K562 (cell line): ENCODE results near the gene AGAP1. TPM values are rescaled to one million over a fixed set of nuclear protein-coding genes. Genes with fewer than 3 reads are reported as not detected.
A peak's percentile ranks its signal among the peaks of the same experiment; 100 is the strongest.

Experiments used
- ATAC-seq: fragments of 200-7000 bp; cut with Tn5 transposase; 3 replicates; pipeline ENCODE4 v1.9.1; 2020; ENCODE audit warnings: moderate library complexity
- BruUV-seq: library from RNA; stranded (reverse); fragments of 400-500 nt; replicated peaks from 2 replicates; lab custom pipeline; 2021; lab: Mats Ljungman, UMichigan
- CTCF ChIA-PET: fragments of 300-600 bp; formaldehyde crosslinking; extraction: SDS; loops from one replicate; lab custom pipeline; 2021; ENCODE audit warnings: low intra/inter-chr PET ratio; lab: Yijun Ruan, JAX
- POLR2A ChIA-PET: fragments of 300-600, 350-650 bp; sonication (Branson Sonifier 250); formaldehyde crosslinking; extraction: SDS; loops from one replicate; lab custom pipeline; 2021; ENCODE audit warnings: antibody characterized with exemption, inconsistent platforms; lab: Yijun Ruan, JAX
- DNase-seq, 4 experiments: peaks; one replicate each; pipeline versions ENCODE4 v3.0.0 to v3.0.0-alpha.2; 2011 to 2018; ENCODE audit warnings: low spot score in 3 of 4, mixed read lengths in 3 of 4; ENCODE audit errors: extremely low read depth in 1 of 4
- FAIRE-seq: peaks from 2 replicates; lab custom pipeline; 2011; peaks lifted over from hg19 to GRCh38; lab: Jason Lieb, UNC
- H2AFZ ChIP-seq: 2 replicates; pipeline ENCODE4 v1.6.0; 2011; ENCODE audit warnings: low read depth, low read length, control low read depth, inconsistent platforms
- H3K27ac ChIP-seq: fragments of 200-600 bp; 3 replicates; pipeline ENCODE4 v1.8.0; 2011; ENCODE audit warnings: low read depth, mild to moderate bottlenecking, control low read depth, inconsistent platforms, low read length, moderate library complexity, mixed read lengths; ENCODE audit errors: extremely low read depth
- H3K27me3 ChIP-seq, 2 experiments: fragments of 300-600 bp in 1 of 2; 2 replicates in 1 of 2; 3 replicates in 1 of 2; pipeline versions ENCODE4 v1.6.0 to v1.8.0; 2011; ENCODE audit warnings: inconsistent platforms in 2 of 2, low read length in 2 of 2, mild to moderate bottlenecking in 1 of 2, mixed read lengths in 1 of 2, moderate library complexity in 1 of 2; ENCODE audit not compliant: control insufficient read depth in 2 of 2, insufficient read depth in 2 of 2
- H3K36me3 ChIP-seq: fragments of 300-600 bp; 3 replicates; pipeline ENCODE4 v1.8.0; 2011; ENCODE audit warnings: mild to moderate bottlenecking, low read length, inconsistent platforms; ENCODE audit not compliant: control insufficient read depth, insufficient read depth
- H3K4me1 ChIP-seq, 2 experiments: fragments of 200-600 bp in 1 of 2; replicated peaks in 1 of 2; 2 replicates in 1 of 2; 3 replicates in 1 of 2; pipeline versions ENCODE4 v1.5.1 to v1.8.0; 2011; ENCODE audit warnings: inconsistent platforms in 2 of 2, low read length in 2 of 2, mild to moderate bottlenecking in 1 of 2, mixed read lengths in 1 of 2, moderate library complexity in 1 of 2; ENCODE audit not compliant: control insufficient read depth in 2 of 2, insufficient read depth in 2 of 2
- H3K4me2 ChIP-seq: 2 replicates; pipeline ENCODE4 v1.6.1; 2011; ENCODE audit warnings: low read length, control low read depth, inconsistent platforms, mixed read lengths; ENCODE audit not compliant: insufficient read depth
- H3K4me3 ChIP-seq: fragments of 200-600 bp; sonication (generic), shearing (Covaris generic); 2 replicates; pipeline ENCODE4 v1.5.1; 2016; ENCODE audit warnings: control low read depth, inconsistent platforms
- H3K79me2 ChIP-seq: fragments of 200-600 bp; 3 replicates; pipeline ENCODE4 v1.8.0; 2011; ENCODE audit warnings: low read length, inconsistent platforms; ENCODE audit not compliant: control insufficient read depth, insufficient read depth
- H3K9ac ChIP-seq, 2 experiments: 2 replicates each; pipeline versions ENCODE4 v1.6.0 to v1.6.1; 2011; ENCODE audit warnings: low read depth in 2 of 2, low read length in 2 of 2, control low read depth in 1 of 2, inconsistent platforms in 1 of 2, mild to moderate bottlenecking in 1 of 2, mixed read lengths in 1 of 2; ENCODE audit not compliant: insufficient read depth in 1 of 2
- H3K9me1 ChIP-seq: one replicate; pipeline ENCODE4 v1.6.0; 2011; ENCODE audit warnings: inconsistent platforms, mild to moderate bottlenecking, low read length, moderate library complexity; ENCODE audit not compliant: control insufficient read depth, insufficient read depth
- H3K9me3 ChIP-seq: replicated peaks from 2 replicates; pipeline ENCODE4 v1.5.1; 2011; ENCODE audit warnings: low read depth, low read length, inconsistent platforms; ENCODE audit not compliant: control insufficient read depth, insufficient read depth
- H4K20me1 ChIP-seq: replicated peaks from 2 replicates; pipeline ENCODE4 v1.6.1; 2011; ENCODE audit warnings: low read length, inconsistent platforms, mixed read lengths; ENCODE audit not compliant: control insufficient read depth, insufficient read depth
- CAMTA2 ChIP-seq: fragments of 250-450 bp; sonication (Bioruptor Pico); conservative IDR thresholded peaks from 2 replicates; pipeline ENCODE4 v1.5.1; 2022
- FOS ChIP-seq: IDR thresholded peaks from 3 replicates; pipeline ENCODE4 v1.6.1; 2011; ENCODE audit not compliant: insufficient read length; ENCODE audit errors: extremely low read depth
- HCFC1 ChIP-seq: IDR thresholded peaks from 2 replicates; pipeline ENCODE4 v1.6.1; 2012; ENCODE audit warnings: low read depth, low read length, improper control_type of control experiment
- IRF2 ChIP-seq: sonication (generic); formaldehyde crosslinking; IDR thresholded peaks from 2 replicates; pipeline ENCODE4 v1.8.1; 2022; ENCODE audit warnings: mild to moderate bottlenecking, missing genetic modification reagents
- LCOR ChIP-seq: sonication (generic); formaldehyde crosslinking; IDR thresholded peaks from 2 replicates; pipeline ENCODE4 v1.8.0; 2022; ENCODE audit warnings: mild to moderate bottlenecking, missing genetic modification reagents
- PHF21A ChIP-seq: fragments of 450-650 bp; IDR thresholded peaks from 2 replicates; pipeline ENCODE4 v1.6.1; 2017; ENCODE audit warnings: low read depth, borderline replicate concordance
- PKNOX1 ChIP-seq: fragments of 450-650 bp; IDR thresholded peaks from 2 replicates; pipeline ENCODE4 v1.6.1; 2016
- RHOXF2B ChIP-seq: fragments of 250-450 bp; sonication (Bioruptor Pico); conservative IDR thresholded peaks from 2 replicates; pipeline ENCODE4 v1.5.1; 2021
- SIN3B ChIP-seq: fragments of 450-650 bp; IDR thresholded peaks from 2 replicates; pipeline ENCODE4 v1.6.1; 2017; ENCODE audit warnings: low read depth, mild to moderate bottlenecking, moderate library complexity
- WGBS: fragments of 100-300 bp; shearing (Covaris generic); methylation state at CpG from one replicate; pipeline ENCODE4 v1.1.6; 2016; ENCODE audit warnings: low coverage, mixed read lengths; ENCODE audit not compliant: insufficient coverage; ENCODE audit errors: missing lambda C conversion rate; 5-methylcytosine and 5-hydroxymethylcytosine counted together
- in situ Hi-C: fragments of 300-500 bp; cut with MboI; formaldehyde crosslinking; loops from 4 replicates; pipeline ENCODE4 v1.15.0; 2018; ENCODE audit warnings: inconsistent platforms, mixed read lengths
- intact Hi-C: fragments of 100-400 bp; cut with micrococcal nuclease; formaldehyde crosslinking; loops from 2 replicates; pipeline ENCODE4 v1.14.2; 2022
- polyA plus RNA-seq, 8 experiments: library from polyadenylated mRNA; depleted of rRNA in 4 of 8; stranded (reverse) in 5 of 8; unstranded in 3 of 8; fragments of >200 nt; fragmentation: Nextera tagmentation in 2 of 8; fragmentation: Illumina TruSeq in 1 of 8; extraction: Ambion mirVana in 2 of 8; extraction: Trizol in 1 of 8; gene quantifications; 2 replicates each; pipeline versions ENCODE4 v1.2.1 to v1.2.3, GENCODE V29; 2011 to 2014; ENCODE audit warnings: inconsistent platforms in 1 of 8, missing spikeins in 1 of 8
- total RNA-seq, 7 experiments: library from RNA; depleted of rRNA in 6 of 7; stranded (reverse); fragments of >200 nt in 6 of 7; fragmentation: Illumina TruSeq in 2 of 7; extraction: Trizol in 2 of 7; gene quantifications; 2 replicates each; pipeline versions ENCODE4 v1.2.1 to v1.2.3, GENCODE V29; 2011 to 2021; ENCODE audit warnings: low replicate concordance in 1 of 7
- TF ChIP-seq, protein P1 (sequence below): fragments of 250-450 bp; sonication (Bioruptor Pico); IDR thresholded peaks from 2 replicates; pipeline ENCODE4 v1.9.0; 2021; ENCODE audit warnings: mild to moderate bottlenecking, inconsistent platforms
- TF ChIP-seq, protein P2 (sequence below), 2 experiments: IDR thresholded peaks in 1 of 2; conservative IDR thresholded peaks in 1 of 2; 2 replicates each; pipeline ENCODE4 v1.6.1; 2016; ENCODE audit warnings: low read depth in 2 of 2, mild to moderate bottlenecking in 1 of 2, missing compliant biosample characterization in 1 of 2, missing genetic modification characterization in 1 of 2, moderate library complexity in 1 of 2

The AGAP1 gene
- total and polyA plus RNA-seq, 9 of the 15 experiments (the other 6 are each of a cell fraction or from before 2014, with no cell fraction given) = 1.3 to 24.0 (median 10.6) TPM

- no peaks in the 10 kb centered on the region for H3K36me3 ChIP-seq
- in situ Hi-C loops = no loop called here
- no peak for DNase-seq
- peaks cover 74% of the 10 kb centered on the region for H4K20me1 ChIP-seq
- ChIA-PET POLR2A (no interaction called here), CTCF (no interaction called here)
- H3K9me1 ChIP-seq = peaks cover 3% of the 10 kb centered on the region
- H3K27ac ChIP-seq = no peak overlapping the region
- no peak overlapping the region for H3K4me3 ChIP-seq
- no peak for ATAC-seq
- no peak overlapping the region for H3K4me2 ChIP-seq
- BruUV-seq = no TSS peak
- H3K27me3 ChIP-seq = no peaks in the 10 kb centered on the region
- H3K9ac ChIP-seq = no peak overlapping the region
- 60% methylated on average over 5 of the region's 11 CpGs for WGBS
- FAIRE-seq = no peak
- intact Hi-C loops = loop anchor here (5.0 kb wide), 1 partner anchor 106 kb away; no protein-coding TSS in a partner anchor
- peaks cover 12 to 39% of the 10 kb centered on the region in 2 experiments; a peak in 4 of 5 replicates for H3K4me1 ChIP-seq
- H3K79me2 ChIP-seq = peaks cover 48% of the 10 kb centered on the region
- no peak overlapping the region for H2AFZ ChIP-seq
- no peaks in the 10 kb centered on the region for H3K9me3 ChIP-seq
- TF ChIP-seq IRF2 (CRISPR knock-in tag) (no peak), PHF21A (no peak), RHOXF2B (CRISPR knock-in tag) (no peak), CAMTA2 (no peak), FOS (no peak), SIN3B (no peak), PKNOX1 (peak; percentile 44; the same call in 1 of the 2 replicates), LCOR (no peak), HCFC1 (no peak)
- TF ChIP-seq, protein P1, sequence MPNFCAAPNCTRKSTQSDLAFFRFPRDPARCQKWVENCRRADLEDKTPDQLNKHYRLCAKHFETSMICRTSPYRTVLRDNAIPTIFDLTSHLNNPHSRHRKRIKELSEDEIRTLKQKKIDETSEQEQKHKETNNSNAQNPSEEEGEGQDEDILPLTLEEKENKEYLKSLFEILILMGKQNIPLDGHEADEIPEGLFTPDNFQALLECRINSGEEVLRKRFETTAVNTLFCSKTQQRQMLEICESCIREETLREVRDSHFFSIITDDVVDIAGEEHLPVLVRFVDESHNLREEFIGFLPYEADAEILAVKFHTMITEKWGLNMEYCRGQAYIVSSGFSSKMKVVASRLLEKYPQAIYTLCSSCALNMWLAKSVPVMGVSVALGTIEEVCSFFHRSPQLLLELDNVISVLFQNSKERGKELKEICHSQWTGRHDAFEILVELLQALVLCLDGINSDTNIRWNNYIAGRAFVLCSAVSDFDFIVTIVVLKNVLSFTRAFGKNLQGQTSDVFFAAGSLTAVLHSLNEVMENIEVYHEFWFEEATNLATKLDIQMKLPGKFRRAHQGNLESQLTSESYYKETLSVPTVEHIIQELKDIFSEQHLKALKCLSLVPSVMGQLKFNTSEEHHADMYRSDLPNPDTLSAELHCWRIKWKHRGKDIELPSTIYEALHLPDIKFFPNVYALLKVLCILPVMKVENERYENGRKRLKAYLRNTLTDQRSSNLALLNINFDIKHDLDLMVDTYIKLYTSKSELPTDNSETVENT (CRISPR knock-in tag) = no peak
- TF ChIP-seq, protein P2, sequence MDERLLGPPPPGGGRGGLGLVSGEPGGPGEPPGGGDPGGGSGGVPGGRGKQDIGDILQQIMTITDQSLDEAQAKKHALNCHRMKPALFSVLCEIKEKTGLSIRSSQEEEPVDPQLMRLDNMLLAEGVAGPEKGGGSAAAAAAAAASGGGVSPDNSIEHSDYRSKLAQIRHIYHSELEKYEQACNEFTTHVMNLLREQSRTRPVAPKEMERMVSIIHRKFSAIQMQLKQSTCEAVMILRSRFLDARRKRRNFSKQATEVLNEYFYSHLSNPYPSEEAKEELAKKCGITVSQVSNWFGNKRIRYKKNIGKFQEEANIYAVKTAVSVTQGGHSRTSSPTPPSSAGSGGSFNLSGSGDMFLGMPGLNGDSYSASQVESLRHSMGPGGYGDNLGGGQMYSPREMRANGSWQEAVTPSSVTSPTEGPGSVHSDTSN (CRISPR knock-in tag; IDR thresholded peaks at IDR 0.05; ENCODE audit: low read depth) = no peak
- TF ChIP-seq, protein P2 (tag; conservative IDR thresholded peaks at IDR 0.05; ENCODE audit: low read depth) = peak; percentile 58
These were observed 147.3 kb downstream of the AGAP1 start for GRCh38 chr2:235640926-235641723.
